ENCODE data around the gene ZNG1A.
A peak's percentile ranks its signal among the peaks of the same experiment; 100 is the strongest.
"Not testable (repeated sequence)": the region's sequence is repeated elsewhere in the genome, so short reads cannot be mapped to it uniquely, and the experiment has no call there.

ZNG1A gene

DNA sequence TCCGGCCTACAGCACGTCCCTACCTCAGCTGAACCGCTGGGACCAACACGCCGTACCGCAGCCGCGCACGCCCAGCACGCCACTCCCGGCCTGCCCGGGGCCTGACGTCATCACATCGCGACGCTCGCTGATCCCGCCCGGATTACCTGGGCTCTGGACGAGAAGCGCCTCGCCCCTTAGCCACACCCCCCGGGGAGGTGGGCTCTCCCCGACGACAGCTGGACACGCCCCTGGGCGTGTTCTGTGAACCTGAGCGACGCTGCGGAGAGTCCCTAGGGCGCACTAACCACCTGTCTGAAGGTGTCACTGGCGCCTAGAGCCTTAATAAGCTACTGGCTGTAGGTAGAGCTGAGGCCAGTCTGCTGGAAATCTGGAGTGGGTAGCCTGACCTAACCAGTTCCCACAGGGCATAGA lies at the start of gene ZNG1A:
TSS of gene ZNG1A (minus strand) at position 87 of the 414 bp plus-strand sequence. CDS start 87 bp downstream, outside the sequence.
- DNase-seq (ENCODE audit: low spot score): peak; percentile 84

DNA sequence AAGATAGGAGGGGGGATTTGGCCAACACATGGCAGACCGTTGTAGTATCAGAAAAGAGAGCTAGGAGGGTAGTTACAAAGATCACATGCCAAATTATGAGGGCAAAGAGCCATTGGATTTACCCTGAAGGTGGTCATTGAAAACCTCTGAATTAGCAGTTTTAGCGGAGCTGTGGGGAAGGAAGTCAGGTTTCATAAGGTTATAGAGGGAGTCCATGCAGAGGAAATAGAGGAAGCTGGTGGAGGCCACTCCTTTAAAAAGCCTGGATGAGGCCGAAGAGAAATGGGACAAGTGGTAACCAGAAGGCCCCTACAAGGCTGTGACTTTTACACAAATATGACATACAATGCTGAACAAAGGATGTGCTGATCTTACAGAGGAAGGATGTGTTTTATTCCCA lies 49.0 kb upstream of the ZNG1A start:
- no peak for DNase-seq (ENCODE audit: low spot score)

DNA sequence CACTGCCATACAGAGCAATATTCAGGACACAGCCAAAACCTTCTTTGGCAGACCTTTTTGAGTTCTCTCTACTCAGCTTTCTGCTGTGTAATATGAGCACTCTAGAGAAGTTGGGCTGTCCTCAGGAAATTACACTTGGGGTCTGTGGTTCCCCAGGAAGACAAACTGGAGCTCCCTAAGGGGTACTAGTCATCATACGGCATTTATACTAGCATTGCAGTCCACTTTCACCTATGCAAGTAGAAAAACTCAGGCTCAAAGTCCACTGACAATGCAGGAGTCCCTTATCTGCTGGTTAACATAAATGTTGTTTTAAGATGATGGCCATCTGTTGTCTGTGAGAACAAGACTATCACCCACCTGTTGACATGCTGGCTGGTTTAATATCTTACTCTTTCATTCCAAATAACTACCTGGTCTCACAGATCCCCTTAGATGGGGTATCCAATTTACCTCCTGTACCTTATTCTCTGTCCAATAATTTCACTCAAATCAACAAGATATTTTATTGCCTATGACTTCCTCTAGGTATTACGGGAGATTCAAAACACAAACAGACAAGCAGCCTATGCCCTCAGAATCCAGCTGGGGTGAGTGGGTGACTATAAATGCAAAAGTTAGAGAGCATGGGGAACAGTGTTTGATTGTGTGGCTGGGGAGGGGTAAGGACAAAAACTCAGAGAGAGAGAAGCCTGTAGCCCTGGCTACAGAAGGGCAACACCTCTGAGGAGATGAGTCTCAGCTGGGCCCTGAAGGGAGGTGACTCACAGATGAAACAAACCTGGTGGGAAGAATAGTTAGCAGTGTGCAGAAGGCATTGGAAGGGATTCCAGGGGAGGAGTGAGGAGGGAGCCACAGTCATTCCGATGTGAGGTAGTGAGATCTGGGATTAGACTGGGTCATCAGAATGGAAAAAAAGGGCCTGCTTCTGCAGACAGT lies 46.0 kb upstream of the ZNG1A start:
- DNase-seq (ENCODE audit: low spot score): no peak

DNA sequence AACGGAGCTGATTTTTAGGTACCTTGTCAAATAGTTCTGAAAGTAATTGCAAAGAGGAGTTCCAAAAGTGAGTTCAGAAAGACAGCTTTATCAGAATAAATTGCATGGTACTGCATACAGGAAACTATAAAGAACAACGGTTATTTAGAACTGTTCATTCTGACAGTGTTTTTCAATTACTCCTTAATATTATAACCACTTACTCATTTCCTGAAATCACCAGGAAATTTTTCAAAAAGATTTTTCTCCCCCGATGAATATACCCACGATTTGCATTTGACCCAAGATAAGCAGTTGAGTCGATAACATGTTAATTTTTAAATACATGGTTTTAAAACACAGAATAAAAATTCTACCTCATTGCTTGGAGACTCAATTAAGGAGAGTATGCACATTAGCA lies 45.2 kb upstream of the ZNG1A start:
- no peak for DNase-seq (ENCODE audit: low spot score)

DNA sequence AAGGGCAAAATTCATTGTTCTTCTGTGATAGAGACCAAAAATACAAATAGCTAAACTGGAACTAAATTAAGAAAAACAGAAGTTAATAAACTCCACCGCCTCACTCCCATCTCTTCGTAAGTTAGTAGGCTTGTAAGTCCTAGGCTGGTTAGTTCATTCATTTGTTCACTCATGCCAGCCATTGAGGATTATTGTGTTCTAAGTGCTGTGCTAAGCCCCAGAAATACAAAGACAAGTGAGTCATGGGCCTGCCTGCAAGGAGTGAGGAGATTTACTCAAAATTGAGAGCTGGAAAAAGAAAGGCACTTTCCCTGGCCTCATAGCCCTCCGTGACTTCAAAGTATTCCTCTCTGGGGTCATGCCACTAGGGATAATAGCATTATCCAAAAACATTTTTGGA lies 44.3 kb upstream of the ZNG1A start:
- no peak for DNase-seq (ENCODE audit: low spot score)

DNA sequence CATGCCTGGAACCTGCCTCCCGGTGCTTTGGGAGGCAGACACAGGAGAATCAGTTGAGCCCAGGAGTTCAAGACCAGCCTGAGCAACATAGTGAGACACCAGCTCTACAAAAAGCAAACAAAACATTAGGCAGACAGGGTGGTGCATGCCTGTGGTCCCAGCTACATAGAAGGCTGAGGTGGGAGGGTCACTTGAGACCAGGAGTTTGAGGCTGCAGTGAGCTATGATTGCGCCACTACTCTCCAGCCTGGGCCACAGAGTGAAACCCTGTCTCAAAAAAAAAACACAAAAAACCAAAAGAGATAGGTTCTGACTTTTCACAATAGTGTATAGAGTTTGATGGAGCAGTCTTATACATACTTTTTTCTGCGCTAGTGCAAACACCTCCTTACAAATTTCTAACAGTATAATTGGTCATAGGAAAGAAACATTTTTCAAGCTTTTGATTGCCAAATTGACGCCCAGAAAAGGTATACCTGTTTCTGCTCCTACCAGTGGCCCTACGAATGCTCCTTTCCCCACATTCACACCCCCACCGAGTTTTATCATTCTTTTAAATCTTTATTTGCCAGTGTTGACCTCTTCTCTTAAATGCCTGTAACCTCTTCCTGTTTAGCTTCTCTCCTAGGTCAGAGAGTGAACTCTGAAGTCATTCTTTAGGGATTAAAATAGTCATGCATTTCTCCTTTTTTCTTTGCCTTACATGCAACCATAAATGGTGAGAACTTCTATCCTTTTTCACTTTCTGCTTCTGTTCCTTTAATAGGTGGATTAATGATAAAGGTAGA lies 43.3 kb upstream of the ZNG1A start:
- DNase-seq (ENCODE audit: low spot score): no peak

DNA sequence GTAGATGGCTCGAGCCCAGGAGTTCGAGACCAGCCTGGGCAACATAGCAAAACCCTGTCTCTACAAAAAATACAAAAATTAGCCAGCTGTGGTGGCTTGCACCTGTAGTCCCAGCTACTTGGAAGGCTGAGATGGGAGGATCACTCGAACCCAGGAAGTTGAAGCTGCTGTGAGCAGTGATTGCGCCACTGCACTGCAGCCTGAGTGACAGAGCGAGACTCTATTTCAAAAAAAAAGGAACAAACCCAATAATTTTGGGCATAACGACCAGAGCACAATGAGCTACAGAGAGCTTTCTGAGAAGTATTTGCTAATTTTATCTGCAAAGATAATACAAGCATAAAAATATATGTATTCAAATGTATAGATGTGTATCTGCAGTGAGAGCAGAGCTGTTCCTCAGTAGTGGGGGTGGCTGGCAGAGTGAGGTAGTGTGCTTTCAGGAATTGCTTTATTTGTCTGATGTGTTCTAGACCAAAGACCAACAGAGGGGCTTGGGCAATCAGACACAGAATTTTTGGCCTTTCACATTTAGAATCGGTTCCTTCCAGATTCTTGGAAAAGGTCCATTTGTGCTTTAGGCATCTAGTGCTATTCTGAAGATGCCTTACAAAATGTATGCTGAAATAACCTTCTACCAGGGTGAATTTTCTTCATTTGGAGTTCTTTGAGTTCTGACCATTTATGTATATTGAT lies 41.0 kb upstream of the ZNG1A start:
- DNase-seq (ENCODE audit: low spot score): no peak

DNA sequence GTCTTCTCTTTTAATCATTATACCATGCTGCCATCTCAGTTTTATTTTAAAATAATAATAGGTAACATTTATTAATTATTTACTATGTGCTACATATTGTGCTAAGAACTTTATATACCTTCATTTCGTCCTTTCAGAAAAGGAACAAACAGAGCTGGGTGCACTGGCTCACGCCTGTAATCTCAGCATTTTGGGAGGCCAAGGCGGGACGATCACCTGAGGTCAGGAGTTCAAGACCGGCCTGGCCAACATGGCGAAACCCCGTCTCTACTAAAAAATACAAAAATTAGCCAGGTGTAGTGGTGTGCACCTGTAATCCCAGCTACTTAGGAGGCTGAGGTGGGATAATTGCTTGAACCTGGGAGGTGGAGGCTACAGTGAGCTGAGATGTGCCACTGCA lies 40.2 kb upstream of the ZNG1A start:
- not testable (repeated sequence) for DNase-seq (ENCODE audit: low spot score)

DNA sequence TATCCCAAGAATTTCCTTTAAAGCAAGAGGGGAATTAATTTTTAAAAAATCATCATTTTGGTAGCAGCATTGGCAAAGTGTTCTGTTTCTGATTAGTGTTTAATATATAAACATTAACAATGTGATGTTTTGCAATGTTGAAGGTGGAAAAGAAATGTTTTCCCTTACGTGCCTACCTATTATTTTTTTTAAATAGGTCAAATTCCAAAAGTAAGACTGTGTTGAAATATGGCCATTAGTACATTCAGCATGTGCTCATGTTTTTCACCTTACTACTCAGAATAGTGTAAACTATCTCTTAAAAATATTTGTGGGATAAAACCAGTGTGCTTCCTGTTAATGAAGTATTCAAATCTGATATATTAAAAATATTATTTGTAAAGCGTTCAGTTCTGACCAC lies 39.1 kb upstream of the ZNG1A start:
- DNase-seq (ENCODE audit: low spot score): no peak

DNA sequence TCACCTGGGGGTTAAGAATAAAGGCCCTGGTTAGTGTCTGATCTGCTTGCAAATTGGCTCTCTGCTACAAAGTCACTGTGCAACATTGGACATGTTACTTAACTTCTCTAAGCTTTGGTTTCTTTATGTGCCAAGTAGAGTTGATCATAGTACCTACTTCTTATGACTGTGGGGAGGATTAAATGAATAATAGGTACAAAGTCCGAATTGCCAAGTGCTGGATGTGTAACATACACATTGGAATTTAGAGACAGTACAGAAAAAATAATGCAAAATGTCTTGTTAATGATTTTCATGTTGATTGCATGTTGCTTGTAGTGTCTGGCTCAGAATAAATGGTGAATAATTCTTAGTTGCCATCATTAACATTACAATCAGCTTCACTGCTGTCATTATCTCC lies 38.0 kb upstream of the ZNG1A start:
- no peak for DNase-seq (ENCODE audit: low spot score)

DNA sequence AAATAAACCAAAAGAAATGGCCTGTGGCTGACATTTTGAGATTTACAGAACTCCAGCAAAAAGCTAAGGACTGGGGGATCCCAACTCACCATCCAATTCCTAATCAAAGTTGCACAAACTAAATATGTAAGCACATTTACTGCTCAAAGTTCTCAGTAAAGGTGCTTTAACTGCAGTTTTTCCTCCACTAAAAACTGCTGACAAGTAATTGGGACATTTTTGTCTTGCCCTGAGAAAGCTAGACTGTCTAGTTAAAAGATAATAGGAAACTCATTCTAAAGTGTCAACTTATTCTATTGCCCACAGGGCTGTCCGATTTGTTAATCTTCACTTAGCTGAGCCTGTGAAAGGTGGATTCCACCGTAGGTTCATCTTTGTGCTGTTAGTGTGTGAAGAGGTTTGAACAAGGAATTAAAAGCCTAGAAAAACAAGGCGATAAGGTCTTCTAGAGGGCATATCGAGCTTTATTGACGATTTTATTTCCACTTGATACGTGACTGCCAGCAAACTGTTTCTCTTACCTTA lies 36.8 kb upstream of the ZNG1A start:
- DNase-seq (ENCODE audit: low spot score): no peak

DNA sequence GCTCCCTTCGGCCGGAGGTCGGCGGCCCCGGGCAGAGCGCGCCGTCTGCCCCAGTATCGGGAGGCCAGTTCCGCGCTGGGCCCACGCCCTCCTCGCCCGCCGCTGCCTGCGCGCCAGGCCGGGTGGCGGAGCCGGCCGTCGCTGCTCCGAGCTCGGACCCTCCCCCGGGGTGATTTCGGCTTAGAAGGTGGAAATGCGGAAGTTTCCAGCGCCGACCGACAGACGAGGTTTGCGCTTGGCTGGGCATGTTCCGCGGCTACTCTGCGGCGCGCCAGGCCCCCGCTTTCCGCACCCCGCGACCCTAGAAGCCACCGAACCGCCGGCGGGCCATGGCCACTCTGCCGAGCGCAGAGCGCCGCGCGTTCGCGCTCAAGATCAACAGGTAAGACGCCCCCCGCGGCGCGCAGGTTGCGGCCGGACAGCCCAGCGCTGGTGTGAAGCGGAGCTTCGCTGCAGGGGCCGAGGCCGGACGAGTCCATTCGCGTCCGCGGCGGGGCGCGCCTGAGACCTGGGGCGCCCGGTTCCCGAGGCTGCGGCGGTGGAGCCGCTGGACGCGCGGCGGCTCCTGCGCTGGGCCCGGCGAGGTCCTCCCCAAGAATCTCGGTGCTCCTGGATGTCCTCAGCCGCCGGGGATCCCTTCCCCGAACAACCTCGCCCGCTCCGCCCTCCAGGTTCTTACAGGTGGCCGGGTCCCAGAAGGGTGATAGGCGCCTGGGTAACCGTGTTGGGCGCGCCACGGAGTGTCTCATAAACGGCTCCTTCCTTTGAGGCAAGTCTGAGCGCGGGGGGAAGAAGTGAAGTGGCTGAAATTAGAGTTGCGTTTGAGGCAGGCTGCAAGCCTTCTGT lies 36.0 kb upstream of the ZNG1A start, which contains the start of gene DOCK8:
TSS of gene DOCK8 (plus strand) at position 218 of the 846 bp plus-strand sequence. CDS start at position 330, 112 bp downstream.
- peak; percentile 72 for DNase-seq (ENCODE audit: low spot score)

DNA sequence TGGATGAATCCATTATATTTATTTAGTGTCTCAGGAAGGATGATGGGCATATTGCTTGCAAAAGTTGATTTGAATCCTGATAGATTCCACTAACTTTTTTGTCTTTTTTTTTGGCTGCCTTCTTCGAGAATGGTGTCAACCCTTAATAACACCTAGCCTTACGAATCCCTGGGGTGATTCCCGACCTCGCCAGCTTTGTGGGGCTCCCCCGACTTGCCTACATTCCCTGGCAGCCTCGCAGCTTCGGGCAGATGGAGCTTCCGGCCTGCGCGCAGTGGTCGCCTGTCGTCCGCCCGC lies 35.4 kb upstream of the ZNG1A start:
- no peak for DNase-seq (ENCODE audit: low spot score)

DNA sequence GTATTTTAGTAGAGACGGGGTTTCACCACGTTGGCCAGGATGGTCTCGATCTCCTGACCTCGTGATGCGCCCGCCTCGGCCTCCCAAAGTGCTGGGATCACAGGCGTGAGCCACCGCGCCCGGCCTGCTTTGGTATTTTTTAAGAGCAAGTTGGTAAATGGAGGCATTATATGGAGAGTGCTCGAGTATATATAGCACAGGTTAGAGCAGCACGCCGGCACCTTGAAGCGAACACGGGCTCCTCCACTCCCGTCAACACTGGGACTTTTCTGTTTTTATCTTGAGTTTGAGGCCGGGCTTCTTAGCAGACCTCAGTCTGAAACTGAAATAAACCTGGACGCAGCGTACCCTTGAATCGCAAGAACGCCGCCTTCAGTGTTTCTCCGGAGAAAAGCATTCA lies 35.0 kb upstream of the ZNG1A start:
- DNase-seq (ENCODE audit: low spot score): not testable (repeated sequence)

DNA sequence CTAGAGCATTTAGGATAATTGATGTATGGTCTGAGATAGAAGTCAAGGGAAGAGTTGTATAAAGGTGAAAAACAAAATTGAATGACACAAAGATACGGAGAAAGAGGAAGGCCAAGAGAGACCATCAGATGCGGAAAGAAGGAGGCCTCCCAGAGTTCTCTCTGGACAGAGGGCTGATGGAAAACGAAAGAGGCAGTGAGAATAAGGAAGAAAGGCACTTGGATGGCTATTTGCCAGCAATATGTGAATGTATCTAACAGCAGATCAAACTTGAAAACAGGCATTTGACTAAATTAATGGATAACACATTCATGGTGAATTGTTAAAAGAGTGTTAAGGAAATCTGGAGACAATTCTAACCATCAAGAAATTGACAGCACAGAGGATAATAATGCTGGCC lies 33.4 kb upstream of the ZNG1A start:
- DNase-seq (ENCODE audit: low spot score): no peak

DNA sequence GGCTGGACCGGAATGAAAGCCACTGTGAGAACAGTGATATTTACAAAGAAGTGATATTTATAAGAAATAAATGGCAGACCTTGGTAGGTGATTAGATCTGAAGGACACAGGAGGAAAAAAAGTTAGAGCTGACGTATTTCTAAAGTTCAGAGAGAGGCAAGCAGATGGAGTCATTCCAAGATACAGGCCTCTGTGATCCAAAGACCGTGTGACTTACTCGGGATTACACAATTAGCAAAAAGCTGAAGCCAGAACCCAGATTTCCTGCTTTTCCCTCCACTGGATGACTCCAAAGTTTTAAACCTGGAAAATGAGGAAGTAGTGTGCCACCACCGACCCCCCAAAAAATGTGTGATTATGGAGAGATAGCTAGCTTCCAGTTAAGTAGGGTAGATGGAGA lies 32.7 kb upstream of the ZNG1A start:
- no peak for DNase-seq (ENCODE audit: low spot score)

DNA sequence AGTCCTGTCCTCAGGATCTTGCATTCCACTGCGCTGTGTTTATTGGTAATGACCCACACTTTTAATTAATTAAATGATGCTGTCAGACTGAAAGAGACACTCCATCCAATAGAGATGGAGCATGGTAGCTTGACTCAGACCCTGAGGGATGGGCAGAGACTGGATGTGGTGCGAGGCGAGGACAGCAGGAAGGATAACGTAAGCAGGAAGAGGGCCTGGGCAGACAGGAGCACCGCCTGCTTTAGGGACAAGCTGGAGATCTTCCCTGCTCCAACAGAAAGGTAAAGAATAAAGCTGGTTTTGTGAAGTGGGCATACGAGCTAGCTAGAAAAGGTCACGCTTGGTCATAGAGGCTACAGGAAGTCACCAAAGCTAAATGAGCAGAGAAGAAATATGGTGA lies 32.2 kb upstream of the ZNG1A start:
- DNase-seq (ENCODE audit: low spot score): no peak

DNA sequence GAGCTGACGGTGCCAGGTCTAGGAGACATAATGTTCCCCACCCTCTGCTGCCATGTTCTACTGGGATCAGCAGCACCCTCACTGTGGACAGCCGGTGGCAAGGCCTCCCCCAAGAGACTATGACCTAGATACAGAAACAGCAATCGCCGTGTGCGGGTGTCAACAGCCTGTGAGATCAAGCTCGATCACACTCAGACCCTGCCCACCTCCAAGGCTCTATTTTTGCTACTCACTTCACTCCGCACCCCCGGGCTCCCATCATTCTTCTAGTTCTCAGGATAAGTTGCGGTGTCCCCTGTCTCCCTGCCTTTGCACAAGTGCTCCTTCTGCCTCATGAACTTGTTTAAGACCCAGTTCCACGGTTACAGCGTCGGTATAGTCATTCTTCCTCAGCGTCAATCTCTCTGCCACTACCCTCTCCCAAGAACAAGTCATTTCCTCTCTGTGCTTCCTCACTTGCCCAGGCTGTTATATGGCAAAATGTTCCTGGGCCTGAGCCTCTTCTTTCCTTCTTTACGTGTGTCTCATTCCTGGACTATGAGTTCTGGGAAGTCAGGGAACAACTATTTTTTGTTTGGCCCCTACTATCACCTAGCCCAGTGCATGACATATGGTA lies 30.4 kb upstream of the ZNG1A start:
- DNase-seq (ENCODE audit: low spot score): no peak

DNA sequence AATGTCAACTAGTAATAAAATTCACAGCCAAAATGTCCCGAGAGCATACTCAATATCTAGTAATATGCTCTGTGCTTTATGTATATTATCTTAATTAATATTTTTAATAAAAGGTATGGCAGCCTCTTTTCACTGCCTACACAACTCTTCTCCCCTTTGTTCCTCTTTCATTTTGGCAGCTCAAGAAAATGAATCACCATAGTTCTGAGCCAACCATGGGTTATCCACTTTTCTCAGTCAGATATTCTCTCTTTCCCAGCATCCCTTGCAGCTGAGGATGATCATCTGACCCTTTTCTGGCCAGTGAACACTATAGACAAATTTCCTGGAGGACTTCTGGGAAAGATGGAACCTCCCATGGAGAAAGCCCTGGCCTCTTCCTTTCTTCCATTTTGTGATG lies 27.6 kb upstream of the ZNG1A start:
- no peak for DNase-seq (ENCODE audit: low spot score)

DNA sequence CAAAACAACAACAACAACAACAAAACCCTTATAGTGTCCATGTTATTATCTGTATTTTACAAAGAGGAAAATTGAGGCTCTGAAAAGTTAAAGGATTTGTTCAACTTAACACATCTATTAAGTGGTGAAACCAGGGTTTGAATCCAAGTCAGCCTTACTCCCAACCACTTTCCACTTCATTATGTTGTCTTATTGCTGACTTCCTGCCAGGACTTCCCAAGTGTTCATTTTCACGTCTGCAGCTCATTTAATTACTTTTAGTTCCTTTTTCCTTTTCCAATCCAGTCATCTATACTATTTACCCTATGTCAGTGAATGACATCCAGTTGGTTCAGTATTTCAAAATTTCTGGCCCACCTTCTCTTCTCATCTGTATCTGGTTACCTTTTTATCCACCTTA lies 20.7 kb upstream of the ZNG1A start:
- not testable (repeated sequence) for DNase-seq (ENCODE audit: low spot score)

All from SW480 (cell line).